ENCODE results near the gene CD84. TPM values are rescaled to one million over a fixed set of nuclear protein-coding genes. Genes with fewer than 3 reads are reported as not detected.

The CD84 gene
- total RNA-seq, 6 experiments from 2014 or later, result 2.4 to 11.1 (median 3.4) TPM

DNA sequence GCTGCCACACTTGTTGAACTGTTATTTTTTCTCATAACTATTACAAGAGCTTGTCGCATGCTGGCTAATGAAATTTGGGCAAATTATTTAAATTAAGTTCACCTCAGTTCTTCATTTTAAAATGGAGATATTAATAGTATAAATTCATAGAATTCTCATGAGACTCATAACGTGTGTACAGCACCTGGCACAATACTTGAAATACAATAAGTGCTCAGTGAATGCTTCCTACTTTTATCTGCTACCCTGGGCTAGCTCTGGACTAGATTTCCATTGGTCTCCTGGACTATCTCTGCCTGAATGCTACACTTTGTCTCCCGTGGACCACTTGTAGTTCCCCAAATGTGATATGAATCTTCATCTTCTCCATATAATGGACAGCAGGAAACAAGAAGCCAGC is 57.2 kb downstream of the CD84 start:
- DNase-seq (no peak), ATAC-seq (no peak)
- intact Hi-C loops (cut with DNase I), result no loop called here
- Histone ChIP-seq H3K27me3 (no peaks in the 10 kb centered on the region), H3K4me3 (no peak overlapping the region), H3K36me3 (no peaks in the 10 kb centered on the region), H3K27ac (no peak overlapping the region), H3K4me1 (no peaks in the 10 kb centered on the region), H3K9me3 (no peaks in the 10 kb centered on the region)
- no peak for TF ChIP-seq POLR2A (IDR thresholded peaks at IDR 0.05)
- TF ChIP-seq, protein P1, sequence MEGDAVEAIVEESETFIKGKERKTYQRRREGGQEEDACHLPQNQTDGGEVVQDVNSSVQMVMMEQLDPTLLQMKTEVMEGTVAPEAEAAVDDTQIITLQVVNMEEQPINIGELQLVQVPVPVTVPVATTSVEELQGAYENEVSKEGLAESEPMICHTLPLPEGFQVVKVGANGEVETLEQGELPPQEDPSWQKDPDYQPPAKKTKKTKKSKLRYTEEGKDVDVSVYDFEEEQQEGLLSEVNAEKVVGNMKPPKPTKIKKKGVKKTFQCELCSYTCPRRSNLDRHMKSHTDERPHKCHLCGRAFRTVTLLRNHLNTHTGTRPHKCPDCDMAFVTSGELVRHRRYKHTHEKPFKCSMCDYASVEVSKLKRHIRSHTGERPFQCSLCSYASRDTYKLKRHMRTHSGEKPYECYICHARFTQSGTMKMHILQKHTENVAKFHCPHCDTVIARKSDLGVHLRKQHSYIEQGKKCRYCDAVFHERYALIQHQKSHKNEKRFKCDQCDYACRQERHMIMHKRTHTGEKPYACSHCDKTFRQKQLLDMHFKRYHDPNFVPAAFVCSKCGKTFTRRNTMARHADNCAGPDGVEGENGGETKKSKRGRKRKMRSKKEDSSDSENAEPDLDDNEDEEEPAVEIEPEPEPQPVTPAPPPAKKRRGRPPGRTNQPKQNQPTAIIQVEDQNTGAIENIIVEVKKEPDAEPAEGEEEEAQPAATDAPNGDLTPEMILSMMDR (IDR thresholded peaks at IDR 0.05), result no peak
- WGBS (ENCODE audit: insufficient coverage, low coverage, low lambda C conversion rate, missing lambda C conversion rate), result 48% methylated on average over 3 of the region's 3 CpGs

DNA sequence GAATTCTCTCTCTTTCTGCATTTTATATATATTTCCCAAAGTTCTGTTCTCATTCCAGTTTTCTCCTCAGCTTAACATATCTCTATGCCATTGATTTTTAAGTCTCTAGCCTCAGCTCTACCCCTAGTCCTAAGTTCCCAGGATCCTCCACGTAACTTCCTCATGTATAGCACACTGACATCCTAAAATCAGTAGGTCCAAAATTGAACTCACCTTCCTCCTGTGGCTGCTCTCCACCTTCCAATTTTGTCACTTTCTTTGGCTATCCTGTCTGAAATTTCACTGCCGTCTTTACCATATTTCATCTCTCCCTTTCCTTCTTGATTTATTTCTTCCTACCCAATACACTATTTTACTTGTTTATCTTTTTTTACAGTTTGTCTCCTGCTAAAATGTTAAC is 57.7 kb downstream of the CD84 start:
- no peak overlapping the region for H3K27ac ChIP-seq
- WGBS (ENCODE audit: insufficient coverage, low coverage, low lambda C conversion rate, missing lambda C conversion rate), result 72% methylated on average over 2 of the region's 2 CpGs
- no peaks in the 10 kb centered on the region for H3K27me3 ChIP-seq
- H3K36me3 ChIP-seq, result no peaks in the 10 kb centered on the region
- intact Hi-C loops (cut with DNase I), result no loop called here
- no peak for TF ChIP-seq POLR2A (IDR thresholded peaks at IDR 0.05)
- TF ChIP-seq, protein P1 (IDR thresholded peaks at IDR 0.05), result no peak
- no peak for ATAC-seq
- H3K4me3 ChIP-seq, result no peak overlapping the region
- DNase-seq, result no peak
- H3K4me1 ChIP-seq, result no peaks in the 10 kb centered on the region
- no peaks in the 10 kb centered on the region for H3K9me3 ChIP-seq

DNA sequence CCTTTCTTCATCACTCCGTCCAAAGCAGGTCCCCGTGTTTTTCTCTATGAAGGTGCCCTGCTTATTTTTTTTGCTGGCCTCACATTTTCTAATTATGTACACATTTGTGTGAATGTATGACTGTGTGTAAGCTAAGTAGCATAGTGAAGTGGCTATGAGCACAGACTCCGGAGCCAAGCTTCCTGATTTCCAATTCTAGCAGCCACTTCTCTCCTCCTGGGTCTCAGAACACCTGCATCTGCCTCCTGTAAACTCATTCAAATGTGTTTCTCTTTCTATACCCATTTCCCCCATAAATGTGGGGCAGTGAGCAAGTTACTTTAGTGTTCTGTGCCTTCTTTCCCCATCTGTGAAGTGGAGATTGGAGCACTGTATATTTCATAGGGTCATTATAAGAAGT is 58.3 kb downstream of the CD84 start:
- no peaks in the 10 kb centered on the region for H3K27me3 ChIP-seq
- ATAC-seq (no peak), DNase-seq (no peak)
- H3K4me3 ChIP-seq, result no peak overlapping the region
- H3K27ac ChIP-seq, result no peak overlapping the region
- no peaks in the 10 kb centered on the region for H3K36me3 ChIP-seq
- no peak for TF ChIP-seq POLR2A (IDR thresholded peaks at IDR 0.05)
- TF ChIP-seq, protein P1 (IDR thresholded peaks at IDR 0.05), result no peak
- 27% methylated on average over 3 of the region's 3 CpGs for WGBS (ENCODE audit: insufficient coverage, low coverage, low lambda C conversion rate, missing lambda C conversion rate)
- intact Hi-C loops (cut with DNase I), result no loop called here
- no peaks in the 10 kb centered on the region for H3K4me1 ChIP-seq
- H3K9me3 ChIP-seq, result no peaks in the 10 kb centered on the region

DNA sequence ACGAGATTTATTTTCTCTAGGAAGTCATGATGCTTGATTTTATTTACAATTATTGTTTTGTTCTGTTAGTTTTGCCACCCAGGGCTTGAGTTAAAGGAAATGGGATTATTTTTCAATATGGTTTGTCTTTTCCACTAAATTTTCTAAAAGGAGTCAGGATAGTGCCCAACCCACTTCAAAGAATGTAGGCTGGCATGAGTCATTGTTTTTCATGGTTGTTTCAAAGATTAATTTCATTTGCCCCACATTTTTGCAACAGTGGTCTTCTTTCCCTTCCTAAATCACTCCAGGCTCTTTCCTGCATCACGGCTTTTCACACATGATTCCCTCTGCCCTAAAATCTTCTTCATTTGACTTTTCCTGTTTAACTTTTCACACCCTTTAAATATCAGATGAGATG is 58.7 kb downstream of the CD84 start:
- intact Hi-C loops (cut with DNase I), result no loop called here
- no peak overlapping the region for H3K27ac ChIP-seq

More for the DNA sequence above, 58.7 kb downstream of the CD84 start:
- Histone ChIP-seq H3K36me3 (no peaks in the 10 kb centered on the region), H3K9me3 (no peaks in the 10 kb centered on the region), H3K27me3 (no peaks in the 10 kb centered on the region), H3K4me3 (no peak overlapping the region), H3K4me1 (no peaks in the 10 kb centered on the region)
- DNase-seq (no peak), ATAC-seq (no peak)
- TF ChIP-seq, protein P1 (IDR thresholded peaks at IDR 0.05), result no peak
- TF ChIP-seq POLR2A (IDR thresholded peaks at IDR 0.05), result no peak
- WGBS (ENCODE audit: insufficient coverage, low coverage, low lambda C conversion rate, missing lambda C conversion rate), result 42% methylated on average over 2 of the region's 2 CpGs

Data from right lobe of liver (tissue), 6 donors.